Measurements from ENCODE around the gene CACNA2D4. TPM values are rescaled to one million over a fixed set of nuclear protein-coding genes. Genes with fewer than 3 reads are reported as not detected.

CACNA2D4 gene
- total and polyA plus RNA-seq, 2 of the 13 experiments (the other 11 are each of a cell fraction or from before 2014, with no cell fraction given): 14.2 to 136 TPM

- TF ChIP-seq ZNF547 (CRISPR knock-in tag; IDR thresholded peaks at IDR 0.05): no peak
Observed at GRCh38 chr12:1801303-1801975, 117.0 kb downstream of the CACNA2D4 start (continued).

- Histone ChIP-seq H3K79me2 (ENCODE audit: insufficient read depth, low read length) (no peaks in the 10 kb centered on the region), H3K27ac (ENCODE audit: extremely low read length, insufficient read depth, low read length) (no peak overlapping the region), H3K9ac (ENCODE audit: insufficient read depth, low read depth, low read length) (no peak overlapping the region), H3K4me3 (replicated peaks in 1 of 3; ENCODE audit: insufficient read depth in 1 of 3, low read depth in 2 of 3, low read length in 3 of 3) (no peak overlapping the region), H3K4me2 (ENCODE audit: low read depth, low read length) (no peak overlapping the region), H3K9me3 (ENCODE audit: low read length) (no peaks in the 10 kb centered on the region), H4K20me1 (ENCODE audit: insufficient read depth, low read length) (no peaks in the 10 kb centered on the region), H2AFZ (ENCODE audit: low read length) (no peak overlapping the region), H3K4me1 (ENCODE audit: insufficient read depth, low read length) (peaks cover 16% of the 10 kb centered on the region; the same call in 1 of the 2 replicates), H3K36me3 (replicated peaks in 1 of 2; ENCODE audit: control insufficient read depth in 1 of 2, insufficient read depth in 2 of 2, low read length in 2 of 2) (peaks cover 0 to 3% of the 10 kb centered on the region in 2 experiments; a peak in 2 of 5 replicates), H3K27me3 (ENCODE audit: control insufficient read depth in 1 of 2, insufficient read depth in 2 of 2, low read length in 2 of 2) (no peaks in the 10 kb centered on the region)
- intact Hi-C loops (cut with micrococcal nuclease; ENCODE audit: unreplicated experiment): no loop called here
- DNase-seq (ENCODE audit: low spot score) (peak; percentile 37), ATAC-seq (peak; percentile 48), FAIRE-seq (peak; percentile 61)
- CTCF ChIA-PET (ENCODE audit: low intra/inter-chr PET ratio, low total read pairs): no interaction called here
- no TSS peak for BruUV-seq (replicated peaks)
- in situ Hi-C loops (cut with HindIII; ENCODE audit: extremely low pct_ligation_motif_present, low pct_unique_long_range_greater_than_20kb): loop anchor here (10.0 kb wide), 1 partner anchor 234 kb away; no protein-coding TSS in a partner anchor
- POLR2A ChIA-PET: interaction anchor here (1.4 to 1.6 kb wide), 2 partner anchors 11 to 139 kb away, joined by 3 to 4 read pairs; no protein-coding TSS in a partner anchor
- 95% methylated on average over 6 of the region's 14 CpGs for WGBS (ENCODE audit: low lambda C conversion rate)
- TF ChIP-seq ZNF687 (CRISPR knock-in tag; IDR thresholded peaks at IDR 0.05): 0 out of 2 replicates have a peak, but pooled peaks have one; percentile 17
- TF ChIP-seq MXD4 (CRISPR knock-in tag; IDR thresholded peaks at IDR 0.05): no peak
- peak; percentile 73 for TF ChIP-seq CTCF (CRISPR knock-in tag; IDR thresholded peaks at IDR 0.05)
- peak; percentile 75 for TF ChIP-seq RAD21 (CRISPR knock-in tag; IDR thresholded peaks at IDR 0.05)
- TF ChIP-seq SMC3 (IDR thresholded peaks at IDR 0.05; ENCODE audit: low read length): 0 out of 2 replicates have a peak, but pooled peaks have one; percentile 20
- TF ChIP-seq, protein P1, sequence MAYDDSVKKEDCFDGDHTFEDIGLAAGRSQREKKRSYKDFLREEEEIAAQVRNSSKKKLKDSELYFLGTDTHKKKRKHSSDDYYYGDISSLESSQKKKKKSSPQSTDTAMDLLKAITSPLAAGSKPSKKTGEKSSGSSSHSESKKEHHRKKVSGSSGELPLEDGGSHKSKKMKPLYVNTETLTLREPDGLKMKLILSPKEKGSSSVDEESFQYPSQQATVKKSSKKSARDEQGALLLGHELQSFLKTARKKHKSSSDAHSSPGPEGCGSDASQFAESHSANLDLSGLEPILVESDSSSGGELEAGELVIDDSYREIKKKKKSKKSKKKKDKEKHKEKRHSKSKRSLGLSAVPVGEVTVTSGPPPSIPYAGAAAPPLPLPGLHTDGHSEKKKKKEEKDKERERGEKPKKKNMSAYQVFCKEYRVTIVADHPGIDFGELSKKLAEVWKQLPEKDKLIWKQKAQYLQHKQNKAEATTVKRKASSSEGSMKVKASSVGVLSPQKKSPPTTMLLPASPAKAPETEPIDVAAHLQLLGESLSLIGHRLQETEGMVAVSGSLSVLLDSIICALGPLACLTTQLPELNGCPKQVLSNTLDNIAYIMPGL (CRISPR knock-in tag; IDR thresholded peaks at IDR 0.05; ENCODE audit: borderline replicate concordance in 1 of 2, low read depth in 1 of 2): 0 out of 4 replicates have a peak, but pooled peaks of 1 of the 2 experiments have one; percentile 14
- TF ChIP-seq YEATS2 (CRISPR knock-in tag; IDR thresholded peaks at IDR 0.05; ENCODE audit: borderline replicate concordance): no peak
- no peak for TF ChIP-seq DR1 (CRISPR knock-in tag; IDR thresholded peaks at IDR 0.05)
- TF ChIP-seq STAG1 (CRISPR knock-in tag; IDR thresholded peaks at IDR 0.05): peak; percentile 81
Observed at GRCh38 chr12:1800401-1801302, 117.8 kb downstream of the CACNA2D4 start.
